Mesothelial cell of epicardium (in vitro differentiated cells): Measurements from ENCODE around the gene AGGF1. TPM values are rescaled to one million over a fixed set of nuclear protein-coding genes. Genes with fewer than 3 reads are reported as not detected.
"Not testable (repeated sequence)": the region's sequence is repeated elsewhere in the genome, so short reads cannot be mapped to it uniquely, and the experiment has no call there.

Experiments used
- DNase-seq, 2 experiments: peaks; one replicate each; pipeline ENCODE4 v3.0.0; 2021; ENCODE audit warnings: low spot score in 2 of 2; ENCODE audit not compliant: unreplicated experiment in 2 of 2
- H3K27ac Mint-ChIP-seq: 2 replicates; pipeline ENCODE4 v1.8.0; 2021; ENCODE audit warnings: mixed read lengths
- H3K27me3 Mint-ChIP-seq: 2 replicates; pipeline ENCODE4 v1.8.0; 2021; ENCODE audit warnings: low read depth, mixed read lengths
- H3K36me3 Mint-ChIP-seq: 2 replicates; pipeline ENCODE4 v1.8.0; 2021; ENCODE audit warnings: mixed read lengths
- H3K4me1 Mint-ChIP-seq: 2 replicates; pipeline ENCODE4 v1.8.0; 2021; ENCODE audit warnings: mixed read lengths
- H3K4me3 Mint-ChIP-seq: 2 replicates; pipeline ENCODE4 v1.8.0; 2021; ENCODE audit warnings: mild to moderate bottlenecking, moderate library complexity, mixed read lengths
- H3K9me3 Mint-ChIP-seq: 2 replicates; pipeline ENCODE4 v1.8.0; 2021; ENCODE audit warnings: mixed read lengths
- CTCF ChIP-seq: fragments of 200-600 bp; sonication (generic); IDR thresholded peaks from one replicate; pipeline ENCODE4 v1.5.0; 2021; ENCODE audit warnings: antibody characterized with exemption; ENCODE audit not compliant: unreplicated experiment
- total RNA-seq: library from RNA; stranded (reverse); gene quantifications from 3 replicates; pipeline ENCODE4 v1.2.1, GENCODE V29; 2021

AGGF1 gene
- total RNA-seq, 1 donor from 2014 or later = 21.2 TPM

- peak overlapping the region; percentile 68 for H3K27ac Mint-ChIP-seq
Measured at GRCh38 chr5:77076961-77077828, 47.0 kb downstream of the AGGF1 start.

GRCh38 chr5:77077829-77078176 is 47.6 kb downstream of the AGGF1 start:
- peak overlapping the region; percentile 69 for H3K4me3 Mint-ChIP-seq
- peaks cover 12% of the 10 kb centered on the region for H3K4me1 Mint-ChIP-seq
- peak overlapping the region; percentile 43 for H3K27ac Mint-ChIP-seq
- H3K27me3 Mint-ChIP-seq = no peaks in the 10 kb centered on the region
- H3K36me3 Mint-ChIP-seq = peaks cover 12% of the 10 kb centered on the region
- H3K9me3 Mint-ChIP-seq = peaks cover 5% of the 10 kb centered on the region
- no peak for TF ChIP-seq CTCF
- no peak for DNase-seq

More at GRCh38 chr5:77076961-77077828, 47.0 kb downstream of the AGGF1 start:
- H3K27me3 Mint-ChIP-seq = no peaks in the 10 kb centered on the region
- peaks cover under 1% of the 10 kb centered on the region for H3K9me3 Mint-ChIP-seq
- peak; percentile 74 for TF ChIP-seq CTCF
- H3K4me3 Mint-ChIP-seq = peak overlapping the region; percentile 69
- peaks cover 12% of the 10 kb centered on the region for H3K4me1 Mint-ChIP-seq
- H3K36me3 Mint-ChIP-seq = peaks cover 8% of the 10 kb centered on the region
- DNase-seq = peak; percentile 50 to 77

GRCh38 chr5:77080479-77080878 is 50.3 kb downstream of the AGGF1 start:
- peaks cover 29% of the 10 kb centered on the region for H3K36me3 Mint-ChIP-seq
- not testable (repeated sequence) for H3K27ac Mint-ChIP-seq, H3K9me3 Mint-ChIP-seq, DNase-seq, H3K27me3 Mint-ChIP-seq, H3K4me3 Mint-ChIP-seq
- peaks cover 13% of the 10 kb centered on the region for H3K4me1 Mint-ChIP-seq

- peaks cover 29% of the 10 kb centered on the region for H3K36me3 Mint-ChIP-seq
- peaks cover 17% of the 10 kb centered on the region for H3K4me1 Mint-ChIP-seq
- no peaks in the 10 kb centered on the region for H3K27me3 Mint-ChIP-seq
- DNase-seq = no peak
- no peak for TF ChIP-seq CTCF
- no peak overlapping the region for H3K27ac Mint-ChIP-seq
- peaks cover 5% of the 10 kb centered on the region for H3K9me3 Mint-ChIP-seq
- H3K4me3 Mint-ChIP-seq = no peak overlapping the region
Measured at GRCh38 chr5:77080905-77081304, 50.7 kb downstream of the AGGF1 start.

GRCh38 chr5:77082280-77082679 is 52.1 kb downstream of the AGGF1 start:
- Mint-ChIP-seq H3K4me3 (no peak overlapping the region), H3K9me3 (peaks cover 5% of the 10 kb centered on the region)

More at GRCh38 chr5:77082280-77082679, 52.1 kb downstream of the AGGF1 start:
- DNase-seq = no peak
- H3K36me3 Mint-ChIP-seq = peaks cover 29% of the 10 kb centered on the region
- H3K27me3 Mint-ChIP-seq = no peaks in the 10 kb centered on the region
- peaks cover 21% of the 10 kb centered on the region for H3K4me1 Mint-ChIP-seq
- H3K27ac Mint-ChIP-seq = no peak overlapping the region
- no peak for TF ChIP-seq CTCF
